NAMALWA (cell line): ENCODE data around the gene IWS1.
"Not testable (repeated sequence)": the region's sequence is repeated elsewhere in the genome, so short reads cannot be mapped to it uniquely, and the experiment has no call there.

ENCODE experiments used
- DNase-seq: peaks from one replicate; pipeline ENCODE4 v3.0.0-alpha.2; 2015; ENCODE audit warnings: low spot score

Gene IWS1

GRCh38 chr2:127453392-127454171 lies 72.7 kb downstream of the IWS1 start:
- peak; percentile 15 for DNase-seq

DNA sequence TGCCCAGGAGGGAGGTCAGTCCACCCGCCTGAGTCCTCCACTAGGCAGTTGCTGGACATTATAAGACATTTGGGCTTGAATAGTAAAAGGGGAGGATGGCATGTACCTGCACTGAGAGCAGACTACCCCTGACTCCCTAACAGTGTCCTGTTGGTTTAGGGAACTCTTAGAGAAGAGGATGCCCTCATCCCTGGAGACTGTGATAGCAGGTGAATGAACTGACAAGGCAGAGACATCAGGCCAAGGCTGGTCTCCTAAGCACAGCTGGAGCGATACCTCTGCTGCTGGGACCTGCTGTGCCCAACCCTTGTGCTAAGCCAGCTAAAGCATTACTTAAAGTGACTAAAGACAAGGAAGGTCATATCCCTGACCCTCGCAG lies 73.3 kb downstream of the IWS1 start:
- DNase-seq: no peak

GRCh38 chr2:127452423-127452822 lies 73.9 kb downstream of the IWS1 start:
- not testable (repeated sequence) for DNase-seq

DNA sequence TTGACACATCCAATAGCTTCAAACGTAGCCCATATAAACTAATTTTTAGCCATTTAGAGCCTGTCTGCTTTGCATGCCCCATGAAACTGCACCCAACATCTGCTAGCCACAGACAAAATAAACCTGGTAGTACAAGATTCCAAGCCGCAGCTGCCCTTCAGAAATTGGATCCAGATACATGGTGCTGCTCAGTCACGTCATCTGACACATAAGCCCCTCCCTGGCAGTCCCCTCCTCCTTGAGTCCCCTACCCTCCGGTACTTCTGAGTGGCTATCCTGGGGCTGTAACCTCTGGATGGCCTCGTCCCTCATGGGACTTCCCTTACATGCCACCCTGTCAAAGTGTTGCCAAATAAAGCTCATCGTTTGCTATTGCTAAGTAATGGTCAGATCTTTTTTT lies 74.3 kb downstream of the IWS1 start:
- no peak for DNase-seq

GRCh38 chr2:127449898-127450297 lies 76.4 kb downstream of the IWS1 start:
- no peak for DNase-seq

DNA sequence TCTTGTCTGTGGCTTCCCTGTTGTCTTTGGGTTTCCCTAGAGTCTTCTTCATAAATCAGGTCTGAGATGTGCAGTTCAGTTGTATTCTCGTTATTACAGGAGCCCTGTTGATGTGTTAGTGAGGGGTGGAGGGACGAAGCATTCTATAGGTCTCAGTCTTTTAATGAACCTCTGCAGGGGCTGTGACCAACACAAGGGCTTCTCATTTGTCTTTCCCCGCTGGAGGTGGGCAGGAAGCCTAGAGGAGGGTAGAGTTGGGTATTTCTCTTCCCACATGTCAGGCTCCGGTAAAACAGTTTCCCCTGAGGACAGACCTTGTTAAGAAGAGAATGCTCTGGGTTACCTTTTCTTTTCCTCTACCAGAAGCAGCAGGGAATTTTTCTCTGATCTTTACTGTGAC lies 76.9 kb downstream of the IWS1 start:
- no peak for DNase-seq

DNA sequence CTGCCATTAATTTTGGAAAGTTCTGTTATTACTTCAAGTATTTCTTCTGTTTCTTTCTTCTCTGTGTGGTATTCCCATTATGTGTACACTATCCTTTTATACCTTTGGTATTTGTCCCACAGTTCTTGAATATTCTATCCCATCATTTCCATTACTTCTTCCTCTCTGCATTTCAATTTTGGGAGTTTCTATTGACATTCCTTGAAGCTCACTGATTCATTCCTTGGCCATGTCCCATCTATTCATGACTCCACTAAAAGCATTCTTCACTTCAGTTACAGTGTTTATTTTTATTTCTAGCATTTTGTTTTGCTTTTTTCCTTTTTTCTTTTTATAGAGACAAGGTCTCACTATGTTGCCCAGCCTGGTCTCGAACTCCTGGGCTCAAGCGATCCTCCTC lies 77.8 kb downstream of the IWS1 start:
- no peak for DNase-seq

- no peak for DNase-seq
Observed at GRCh38 chr2:127439343-127439742, 86.9 kb downstream of the IWS1 start.

DNA sequence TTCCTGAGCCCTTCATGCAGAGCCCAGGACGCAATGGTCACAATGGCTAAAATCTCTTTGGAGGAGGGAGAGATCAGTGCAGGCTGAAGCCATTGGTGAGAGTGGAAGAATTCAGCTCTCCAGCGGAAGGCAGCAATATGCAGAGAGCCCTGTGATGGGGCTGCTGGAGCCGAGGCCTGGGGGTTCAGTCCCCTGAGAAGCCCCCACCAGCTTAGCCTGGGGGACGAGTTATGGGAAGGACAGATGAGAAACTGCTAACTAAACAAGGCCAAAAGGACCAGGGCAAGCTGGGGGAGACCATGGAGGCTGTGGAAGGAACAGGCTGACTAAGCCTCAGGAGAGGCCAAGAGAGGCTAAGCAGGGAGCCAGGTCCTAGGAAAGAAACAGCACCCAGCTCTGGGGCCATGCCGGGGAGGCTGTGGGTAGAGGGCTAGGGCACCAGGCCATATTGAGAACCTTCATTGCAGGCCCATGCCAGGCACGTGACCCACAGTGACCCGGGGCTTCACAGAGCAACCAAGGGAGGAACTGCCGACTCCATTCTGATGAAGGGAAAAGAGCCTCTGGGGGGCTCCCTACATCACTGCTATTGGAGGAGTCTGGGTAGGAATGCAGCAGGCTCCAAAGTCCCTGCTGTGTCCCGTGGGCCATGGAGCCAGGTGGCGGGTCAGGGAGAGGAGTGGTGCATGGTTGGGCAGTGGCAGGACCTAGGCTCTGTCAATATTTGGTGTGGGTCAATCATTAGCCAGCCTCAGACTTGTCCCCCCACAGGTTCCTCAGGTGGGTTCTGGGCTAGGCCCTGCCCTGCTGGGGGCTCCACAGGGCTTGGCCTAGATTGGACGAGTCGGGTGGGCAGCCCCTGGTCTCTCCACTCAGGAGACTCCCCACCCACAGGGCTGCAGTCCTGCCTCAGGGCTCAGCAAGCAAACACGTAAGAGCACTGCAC lies 88.2 kb downstream of the IWS1 start:
- no peak for DNase-seq

DNA sequence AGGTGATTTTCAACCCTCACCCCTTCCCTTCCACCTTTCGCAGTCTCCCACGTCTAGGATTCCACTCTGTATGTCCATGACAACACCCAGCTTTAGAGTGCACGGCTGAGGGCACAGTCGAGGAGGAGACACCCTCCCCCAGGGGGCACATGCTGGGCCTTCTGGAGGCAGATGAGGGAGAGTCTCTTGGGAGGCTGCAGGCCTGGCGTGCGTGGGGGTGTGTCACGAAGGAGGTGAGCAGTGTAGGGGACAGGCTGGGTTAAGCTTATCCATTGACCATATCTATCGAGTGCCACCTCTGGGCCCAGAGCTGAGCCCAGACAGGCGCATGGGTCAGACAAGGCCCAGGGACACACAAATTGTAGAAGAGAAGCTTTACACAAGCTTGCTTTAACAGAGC lies 89.2 kb downstream of the IWS1 start:
- no peak for DNase-seq

- DNase-seq: no peak
Observed at GRCh38 chr2:127434515-127434914, 91.8 kb downstream of the IWS1 start.

GRCh38 chr2:127431408-127432023 lies 94.8 kb downstream of the IWS1 start:
- DNase-seq: no peak
